Thoracic aorta (tissue), 2 donors: Measurements from ENCODE around the gene KCP. TPM values are rescaled to one million over a fixed set of nuclear protein-coding genes. Genes with fewer than 3 reads are reported as not detected.
A peak's percentile ranks its signal among the peaks of the same experiment; 100 is the strongest.

Experiments used
- ATAC-seq: fragments of 150-250 bp; one replicate; pipeline ENCODE4 v1.8.0; 2017; ENCODE audit warnings: low read depth; ENCODE audit not compliant: insufficient number of reproducible peaks, low FRiP score
- DNase-seq: peaks from one replicate; pipeline ENCODE4 v3.0.0-alpha.2; 2020; ENCODE audit warnings: low spot score
- H3K27ac ChIP-seq, 2 donors: fragments of 200-600 bp; sonication (generic); 1 replicate in 1 of 2; 2 replicates in 1 of 2; pipeline ENCODE4 v1.5.1; 2016; ENCODE audit warnings: mild to moderate bottlenecking in 2 of 2, moderate library complexity in 2 of 2
- H3K27me3 ChIP-seq: fragments of 200-600 bp; sonication (generic); replicated peaks from 2 replicates; pipeline ENCODE4 v1.6.0; 2016; ENCODE audit warnings: mild to moderate bottlenecking; ENCODE audit not compliant: insufficient read depth
- H3K36me3 ChIP-seq: fragments of 200-600 bp; sonication (generic); one replicate; pipeline ENCODE4 v1.5.1; 2016
- H3K4me1 ChIP-seq, 2 donors: fragments of 200-600 bp; sonication (generic); 1 replicate in 1 of 2; 2 replicates in 1 of 2; pipeline versions ENCODE4 v1.5.1 to v1.6.0; 2016; ENCODE audit warnings: low read depth in 2 of 2, mild to moderate bottlenecking in 1 of 2; ENCODE audit not compliant: control insufficient read depth in 1 of 2
- H3K4me3 ChIP-seq: fragments of 200-600 bp; sonication (generic); 2 replicates; pipeline ENCODE4 v1.5.1; 2016; ENCODE audit warnings: mild to moderate bottlenecking
- H3K9me3 ChIP-seq: fragments of 200-600 bp; sonication (generic); 2 replicates; pipeline ENCODE4 v1.5.1; 2016
- total RNA-seq, 2 donors: library from RNA; depleted of rRNA; stranded (reverse); fragments of >200 nt; gene quantifications; one replicate each; pipeline versions ENCODE4 v1.1.0 to v1.2.3, GENCODE V29; 2016
- TF ChIP-seq, protein P1 (sequence below): fragments of 200-600 bp; sonication (generic); IDR thresholded peaks from one replicate; pipeline ENCODE4 v1.5.1; 2019; ENCODE audit warnings: antibody characterized with exemption

KCP gene
- total RNA-seq, 2 donors from 2014 or later: 0.81 to 2.0 TPM

DNA sequence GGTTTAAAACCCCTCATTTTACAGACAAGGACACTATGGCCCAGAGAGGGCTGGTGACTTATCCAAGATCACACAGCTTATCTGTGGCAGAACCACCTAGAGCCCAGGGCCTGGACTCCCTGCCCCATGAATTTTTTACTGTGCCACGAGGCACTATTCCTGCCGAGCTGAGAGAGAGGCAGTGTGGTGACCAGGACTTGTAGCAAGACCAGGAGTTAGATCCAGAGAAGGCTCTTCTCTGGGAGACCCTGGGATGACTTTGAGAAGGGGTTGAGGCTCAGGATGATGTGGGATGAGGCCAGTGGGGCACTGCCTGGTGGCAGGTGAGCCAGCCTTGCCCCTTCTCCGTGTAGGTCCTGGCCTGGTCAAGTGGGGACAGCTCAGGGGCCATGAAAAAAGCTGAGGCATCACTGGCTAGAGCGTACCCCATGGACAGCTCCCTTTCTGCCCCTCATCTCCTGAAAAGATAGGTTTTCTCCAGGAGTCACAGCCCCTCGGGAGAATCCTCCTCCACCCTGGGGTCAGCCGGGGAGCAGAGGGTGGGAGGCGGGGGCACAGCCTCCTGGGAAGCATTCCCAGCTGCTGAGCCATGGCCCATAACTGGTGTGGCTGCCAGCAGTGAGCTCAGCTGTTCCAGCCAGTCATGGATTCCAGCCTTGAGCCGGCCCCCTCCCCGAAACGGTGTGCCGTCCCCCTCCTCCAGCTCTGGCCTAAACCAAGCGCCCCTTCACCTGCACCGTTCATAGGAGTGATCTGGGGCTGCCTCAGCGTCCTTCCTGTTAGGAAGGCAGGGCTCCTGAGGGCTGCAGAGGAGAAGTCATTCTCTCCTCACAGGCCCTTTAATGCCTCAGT lies 74.5 kb downstream of the KCP start:
- H3K9me3 ChIP-seq: no peaks in the 10 kb centered on the region
- peaks cover 37% of the 10 kb centered on the region for H3K36me3 ChIP-seq
- no peaks in the 10 kb centered on the region for H3K27me3 ChIP-seq
- H3K4me3 ChIP-seq: peak overlapping the region; percentile 22
- DNase-seq (no peak), ATAC-seq (no peak)
- peak overlapping the region; percentile 78 to 83 for H3K27ac ChIP-seq
- TF ChIP-seq, protein P1, sequence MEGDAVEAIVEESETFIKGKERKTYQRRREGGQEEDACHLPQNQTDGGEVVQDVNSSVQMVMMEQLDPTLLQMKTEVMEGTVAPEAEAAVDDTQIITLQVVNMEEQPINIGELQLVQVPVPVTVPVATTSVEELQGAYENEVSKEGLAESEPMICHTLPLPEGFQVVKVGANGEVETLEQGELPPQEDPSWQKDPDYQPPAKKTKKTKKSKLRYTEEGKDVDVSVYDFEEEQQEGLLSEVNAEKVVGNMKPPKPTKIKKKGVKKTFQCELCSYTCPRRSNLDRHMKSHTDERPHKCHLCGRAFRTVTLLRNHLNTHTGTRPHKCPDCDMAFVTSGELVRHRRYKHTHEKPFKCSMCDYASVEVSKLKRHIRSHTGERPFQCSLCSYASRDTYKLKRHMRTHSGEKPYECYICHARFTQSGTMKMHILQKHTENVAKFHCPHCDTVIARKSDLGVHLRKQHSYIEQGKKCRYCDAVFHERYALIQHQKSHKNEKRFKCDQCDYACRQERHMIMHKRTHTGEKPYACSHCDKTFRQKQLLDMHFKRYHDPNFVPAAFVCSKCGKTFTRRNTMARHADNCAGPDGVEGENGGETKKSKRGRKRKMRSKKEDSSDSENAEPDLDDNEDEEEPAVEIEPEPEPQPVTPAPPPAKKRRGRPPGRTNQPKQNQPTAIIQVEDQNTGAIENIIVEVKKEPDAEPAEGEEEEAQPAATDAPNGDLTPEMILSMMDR: no peak
- peaks cover 16 to 39% of the 10 kb centered on the region in 2 donors for H3K4me1 ChIP-seq

DNA sequence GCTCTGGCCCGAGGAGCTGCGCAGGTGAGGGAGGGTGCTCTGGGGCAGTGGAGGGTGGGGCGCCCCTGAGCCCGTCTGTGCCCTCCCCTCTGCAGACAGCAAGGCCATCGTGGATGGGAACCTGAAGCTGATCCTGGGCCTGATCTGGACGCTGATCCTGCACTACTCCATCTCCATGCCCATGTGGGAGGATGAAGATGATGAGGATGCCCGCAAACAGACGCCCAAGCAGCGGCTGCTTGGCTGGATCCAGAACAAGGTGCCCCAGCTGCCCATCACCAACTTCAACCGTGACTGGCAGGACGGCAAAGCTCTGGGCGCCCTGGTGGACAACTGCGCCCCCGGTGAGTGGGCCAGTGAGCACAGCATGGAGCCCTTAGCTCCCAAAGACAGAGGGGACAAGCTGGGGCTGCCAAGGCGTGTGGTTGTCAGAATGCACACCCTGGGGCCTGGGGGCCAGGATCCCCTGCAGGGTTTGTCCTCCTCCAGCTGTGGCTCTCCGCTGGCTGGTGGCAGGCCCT lies 75.2 kb downstream of the KCP start:
- peak overlapping the region; percentile 78 to 83 for H3K27ac ChIP-seq
- H3K36me3 ChIP-seq: peaks cover 30% of the 10 kb centered on the region
- H3K4me3 ChIP-seq: no peak overlapping the region
- DNase-seq: no peak
- TF ChIP-seq, protein P1: no peak
- no peak for ATAC-seq
- H3K4me1 ChIP-seq: peaks cover 16 to 39% of the 10 kb centered on the region in 2 donors
- H3K27me3 ChIP-seq: no peaks in the 10 kb centered on the region
- no peaks in the 10 kb centered on the region for H3K9me3 ChIP-seq

DNA sequence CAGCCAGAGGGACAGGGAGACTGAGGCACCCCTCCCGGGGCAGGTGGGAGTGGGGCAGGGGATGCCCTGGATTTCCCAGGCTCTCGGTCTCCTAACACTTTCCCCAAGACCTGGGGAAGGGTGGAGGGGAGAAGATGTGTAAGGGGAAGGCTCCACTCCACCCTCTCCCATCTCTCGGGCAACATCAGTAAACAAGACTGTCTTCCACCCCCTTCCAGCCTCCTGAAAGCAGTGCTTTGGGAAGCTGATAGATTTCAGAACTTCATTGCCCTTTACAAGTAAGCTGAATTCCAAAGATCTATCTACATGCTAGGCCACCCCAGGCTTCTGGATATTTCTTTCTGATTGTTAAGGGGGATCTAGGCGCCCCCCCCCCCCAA lies 76.6 kb downstream of the KCP start:
- Histone ChIP-seq H3K4me1 (peaks cover 23 to 49% of the 10 kb centered on the region in 2 donors), H3K27ac (peak overlapping the region; percentile 78 to 97), H3K27me3 (no peaks in the 10 kb centered on the region), H3K36me3 (peaks cover 16% of the 10 kb centered on the region), H3K4me3 (peak overlapping the region; percentile 71), H3K9me3 (no peaks in the 10 kb centered on the region)
- no peak for DNase-seq
- TF ChIP-seq, protein P1: no peak
- no peak for ATAC-seq

DNA sequence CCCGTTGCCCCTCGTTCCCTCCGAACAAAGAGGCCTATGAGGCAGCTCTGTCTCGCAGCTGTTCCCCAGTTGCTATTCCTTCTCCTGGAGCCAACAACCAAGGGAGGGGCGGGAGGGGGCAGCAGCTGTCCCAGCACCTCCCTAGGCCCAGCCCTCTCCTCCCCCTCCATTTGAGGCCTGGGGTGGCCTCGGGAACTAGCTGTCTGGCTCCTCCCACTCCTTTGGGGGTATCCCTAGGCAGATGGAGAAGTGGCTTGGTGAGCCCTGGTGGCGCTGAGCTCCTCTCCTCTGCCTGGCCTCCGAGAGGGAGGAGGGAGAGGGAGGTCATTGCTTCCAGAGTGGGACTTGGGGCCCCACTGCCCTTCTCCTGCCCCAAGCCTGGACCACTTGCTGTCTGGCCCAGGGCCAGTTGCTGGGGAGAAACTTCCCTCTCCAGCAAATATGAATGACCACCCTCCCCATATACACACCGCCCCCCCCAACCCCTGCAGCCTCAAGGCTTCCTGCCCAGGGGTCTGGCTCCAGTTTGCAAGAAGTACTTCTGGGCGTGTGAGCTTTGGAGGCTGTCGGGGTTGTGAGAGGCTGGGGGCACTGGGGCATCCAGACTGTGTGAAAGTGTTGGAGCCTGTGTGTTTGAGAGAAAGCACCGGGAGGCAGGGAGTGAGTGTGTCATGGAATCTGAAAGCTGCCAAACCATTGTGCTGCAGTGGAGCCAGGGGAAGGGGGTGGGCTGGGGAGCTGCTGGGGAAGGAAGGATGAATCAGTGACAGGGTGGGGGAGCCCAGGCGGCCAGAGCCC lies 77.2 kb downstream of the KCP start:
- no peaks in the 10 kb centered on the region for H3K27me3 ChIP-seq
- ATAC-seq (peak; percentile 26), DNase-seq (no peak)
- H3K4me1 ChIP-seq: peaks cover 27 to 55% of the 10 kb centered on the region in 2 donors
- H3K9me3 ChIP-seq: no peaks in the 10 kb centered on the region
- peak overlapping the region; percentile 71 for H3K4me3 ChIP-seq
- TF ChIP-seq, protein P1: no peak
- peak overlapping the region; percentile 91 to 97 for H3K27ac ChIP-seq
- H3K36me3 ChIP-seq: peaks cover 10% of the 10 kb centered on the region

DNA sequence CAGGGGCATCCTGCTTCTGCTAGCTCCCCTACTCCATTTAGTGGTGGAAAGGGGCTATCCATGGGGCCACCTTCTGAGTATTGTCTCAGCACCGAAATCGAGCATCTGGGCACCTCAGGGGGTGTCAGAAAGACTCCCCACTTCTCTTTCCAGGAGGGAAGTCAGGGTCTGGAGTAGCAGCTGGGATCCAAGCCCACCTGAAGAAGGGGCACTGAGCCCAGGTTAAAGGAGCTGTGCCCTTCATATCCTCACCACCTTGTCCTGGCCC lies 77.7 kb downstream of the KCP start:
- H3K27ac ChIP-seq: peak overlapping the region; percentile 91 to 97
- H3K4me3 ChIP-seq: peak overlapping the region; percentile 71
- H3K27me3 ChIP-seq: no peaks in the 10 kb centered on the region
- H3K4me1 ChIP-seq: peaks cover 31 to 60% of the 10 kb centered on the region in 2 donors
- peaks cover 6% of the 10 kb centered on the region for H3K36me3 ChIP-seq
- DNase-seq (no peak), ATAC-seq (no peak)
- no peaks in the 10 kb centered on the region for H3K9me3 ChIP-seq
- TF ChIP-seq, protein P1: no peak
